Activated naive CD8-positive, alpha-beta T cell treated with anti-CD3 and anti-CD28 coated beads, Interleukin-2, amount 10 ng/mL, durations not matched to agents 7 days and 5 days (primary cell): ENCODE measurements around the gene CLSTN2. TPM values are rescaled to one million over a fixed set of nuclear protein-coding genes. Genes with fewer than 3 reads are reported as not detected.
"Not testable (repeated sequence)": the region's sequence is repeated elsewhere in the genome, so short reads cannot be mapped to it uniquely, and the experiment has no call there.

Source experiments
- ATAC-seq: fragments of 150-1000 bp; cut with Tn5 transposase; one replicate; pipeline ENCODE4 v1.10.0; 2021; ENCODE audit warnings: low read depth, moderate library complexity
- POLR2A ChIA-PET: fragments of 350-600 bp; sonication (Branson Sonifier 250); formaldehyde crosslinking; loops from one replicate; lab custom pipeline; 2021; ENCODE audit warnings: antibody characterized with exemption; lab: Charles Lee
- DNase-seq: peaks from one replicate; pipeline ENCODE4 v3.0.0; 2021
- H3K27ac Mint-ChIP-seq: one replicate; pipeline ENCODE4 v1.8.0; 2022; ENCODE audit warnings: mild to moderate bottlenecking, mixed read lengths
- H3K27me3 Mint-ChIP-seq: one replicate; pipeline ENCODE4 v1.8.0; 2022; ENCODE audit warnings: mild to moderate bottlenecking, moderate library complexity, mixed read lengths
- H3K36me3 Mint-ChIP-seq: one replicate; pipeline ENCODE4 v1.8.0; 2021; ENCODE audit warnings: mild to moderate bottlenecking, mixed read lengths
- H3K4me1 Mint-ChIP-seq: one replicate; pipeline ENCODE4 v1.8.0; 2021; ENCODE audit warnings: mixed read lengths
- H3K4me3 Mint-ChIP-seq: one replicate; pipeline ENCODE4 v1.8.0; 2022; ENCODE audit warnings: mild to moderate bottlenecking, moderate library complexity, mixed read lengths
- H3K9me3 Mint-ChIP-seq: one replicate; pipeline ENCODE4 v1.8.0; 2021; ENCODE audit warnings: mixed read lengths
- total RNA-seq, 2 experiments: library from RNA; stranded (reverse); gene quantifications; one replicate each; pipeline ENCODE4 v1.2.3, GENCODE V29; 2021

Gene CLSTN2
- total RNA-seq, 2 experiments from 2014 or later = not detected

GRCh38 chr3:140403079-140403478, 468.1 kb downstream of the CLSTN2 start:
- ATAC-seq (no peak), DNase-seq (no peak)
- H3K27me3 Mint-ChIP-seq = no peaks in the 10 kb centered on the region
- no peaks in the 10 kb centered on the region for H3K4me1 Mint-ChIP-seq
- H3K9me3 Mint-ChIP-seq = no peaks in the 10 kb centered on the region
- POLR2A ChIA-PET = no interaction called here
- no peaks in the 10 kb centered on the region for H3K36me3 Mint-ChIP-seq
- no peak overlapping the region for H3K27ac Mint-ChIP-seq
- H3K4me3 Mint-ChIP-seq = no peak overlapping the region

GRCh38 chr3:140403608-140404007, 468.6 kb downstream of the CLSTN2 start:
- ATAC-seq (no peak), DNase-seq (no peak)
- Mint-ChIP-seq H3K4me3 (no peak overlapping the region), H3K27me3 (no peaks in the 10 kb centered on the region), H3K4me1 (no peaks in the 10 kb centered on the region), H3K9me3 (no peaks in the 10 kb centered on the region), H3K36me3 (no peaks in the 10 kb centered on the region), H3K27ac (no peak overlapping the region)
- POLR2A ChIA-PET = no interaction called here

- Mint-ChIP-seq H3K4me1 (no peaks in the 10 kb centered on the region), H3K4me3 (no peak overlapping the region), H3K36me3 (no peaks in the 10 kb centered on the region), H3K27ac (no peak overlapping the region), H3K9me3 (peaks cover 1% of the 10 kb centered on the region), H3K27me3 (no peaks in the 10 kb centered on the region)
- ATAC-seq = no peak
- POLR2A ChIA-PET = no interaction called here
- no peak for DNase-seq
Observed at GRCh38 chr3:140406655-140407054, 471.7 kb downstream of the CLSTN2 start.

GRCh38 chr3:140408252-140408651, 473.3 kb downstream of the CLSTN2 start:
- POLR2A ChIA-PET = no interaction called here
- Mint-ChIP-seq H3K27ac (no peak overlapping the region), H3K27me3 (no peaks in the 10 kb centered on the region)

DNA sequence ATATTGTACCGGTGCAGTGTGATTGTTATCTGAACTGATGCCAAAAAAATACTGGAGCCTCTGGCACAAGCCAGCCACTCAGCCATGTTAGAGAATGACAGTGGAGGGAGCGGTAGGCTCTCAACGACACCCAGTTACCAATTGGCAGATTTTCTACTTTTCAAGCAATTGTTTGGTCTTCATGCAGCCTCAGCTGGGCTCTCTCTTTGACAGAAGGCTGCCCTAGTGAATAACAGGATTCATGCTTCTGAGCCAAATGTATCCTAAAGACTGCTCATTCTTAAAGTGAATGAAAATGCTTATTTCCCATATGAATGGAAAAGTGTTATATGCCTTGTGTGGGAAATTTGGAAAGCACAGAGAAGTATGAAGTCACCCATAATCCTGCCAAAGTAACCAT, 481.7 kb downstream of the CLSTN2 start:
- Mint-ChIP-seq H3K4me1 (no peaks in the 10 kb centered on the region), H3K4me3 (no peak overlapping the region), H3K27ac (no peak overlapping the region), H3K9me3 (no peaks in the 10 kb centered on the region), H3K36me3 (no peaks in the 10 kb centered on the region), H3K27me3 (peaks cover 10% of the 10 kb centered on the region)
- POLR2A ChIA-PET = no interaction called here
- no peak for ATAC-seq
- DNase-seq = no peak

More at GRCh38 chr3:140408252-140408651, 473.3 kb downstream of the CLSTN2 start:
- Mint-ChIP-seq H3K36me3 (no peaks in the 10 kb centered on the region), H3K9me3 (peaks cover 1% of the 10 kb centered on the region), H3K4me1 (no peaks in the 10 kb centered on the region), H3K4me3 (no peak overlapping the region)
- no peak for DNase-seq
- no peak for ATAC-seq

DNA sequence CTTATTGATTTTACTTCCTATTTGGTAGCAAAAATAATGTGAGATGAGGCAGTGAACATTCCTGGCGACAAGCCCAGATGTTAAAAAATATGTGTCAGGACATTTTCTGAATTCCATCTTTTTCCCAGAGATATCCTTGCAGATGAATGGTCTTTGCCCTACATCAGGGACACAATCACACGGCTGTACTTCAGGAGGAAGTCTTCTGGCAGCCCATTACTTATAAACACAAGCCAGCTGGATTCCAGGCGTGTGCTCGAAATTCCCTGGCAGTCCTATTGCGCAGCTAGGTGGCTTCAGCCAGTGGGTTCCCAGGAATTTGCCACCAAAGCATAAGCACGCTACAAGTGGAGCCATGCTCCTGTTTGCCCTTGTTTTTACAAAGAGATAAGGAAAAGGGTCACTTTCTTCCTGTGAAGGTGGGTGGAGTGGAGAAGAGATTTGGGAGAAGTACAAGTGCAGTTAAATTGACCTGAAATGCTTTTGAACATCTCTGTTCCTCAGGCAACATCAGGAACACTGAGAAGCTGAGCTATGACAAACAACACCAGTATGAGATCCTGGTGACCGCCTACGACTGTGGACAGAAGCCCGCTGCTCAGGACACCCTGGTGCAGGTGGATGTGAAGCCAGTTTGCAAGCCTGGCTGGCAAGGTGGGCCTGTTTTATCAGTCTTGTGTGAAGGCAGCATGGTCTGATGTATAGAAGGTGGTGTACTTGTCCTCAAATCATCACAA, 485.8 kb downstream of the CLSTN2 start:
- no peak for ATAC-seq

GRCh38 chr3:140421884-140422283, 486.9 kb downstream of the CLSTN2 start:
- POLR2A ChIA-PET = no interaction called here
- peaks cover 3% of the 10 kb centered on the region for H3K27me3 Mint-ChIP-seq
- no peaks in the 10 kb centered on the region for H3K9me3 Mint-ChIP-seq
- DNase-seq = no peak
- no peak overlapping the region for H3K4me3 Mint-ChIP-seq
- no peak overlapping the region for H3K27ac Mint-ChIP-seq
- no peak for ATAC-seq
- H3K4me1 Mint-ChIP-seq = peaks cover 2% of the 10 kb centered on the region
- H3K36me3 Mint-ChIP-seq = no peaks in the 10 kb centered on the region

More for the DNA sequence above, 485.8 kb downstream of the CLSTN2 start:
- no peak for DNase-seq
- POLR2A ChIA-PET = no interaction called here
- Mint-ChIP-seq H3K27ac (no peak overlapping the region), H3K4me3 (no peak overlapping the region), H3K9me3 (no peaks in the 10 kb centered on the region), H3K27me3 (peaks cover 4% of the 10 kb centered on the region), H3K4me1 (peaks cover 2% of the 10 kb centered on the region), H3K36me3 (no peaks in the 10 kb centered on the region)

- POLR2A ChIA-PET = no interaction called here
- Mint-ChIP-seq H3K27ac (no peak overlapping the region), H3K36me3 (no peaks in the 10 kb centered on the region), H3K4me3 (no peak overlapping the region), H3K27me3 (peaks cover 7% of the 10 kb centered on the region), H3K9me3 (no peaks in the 10 kb centered on the region), H3K4me1 (peaks cover 2% of the 10 kb centered on the region)
- DNase-seq (no peak), ATAC-seq (no peak)
Observed at GRCh38 chr3:140423146-140423545, 488.2 kb downstream of the CLSTN2 start.

DNA sequence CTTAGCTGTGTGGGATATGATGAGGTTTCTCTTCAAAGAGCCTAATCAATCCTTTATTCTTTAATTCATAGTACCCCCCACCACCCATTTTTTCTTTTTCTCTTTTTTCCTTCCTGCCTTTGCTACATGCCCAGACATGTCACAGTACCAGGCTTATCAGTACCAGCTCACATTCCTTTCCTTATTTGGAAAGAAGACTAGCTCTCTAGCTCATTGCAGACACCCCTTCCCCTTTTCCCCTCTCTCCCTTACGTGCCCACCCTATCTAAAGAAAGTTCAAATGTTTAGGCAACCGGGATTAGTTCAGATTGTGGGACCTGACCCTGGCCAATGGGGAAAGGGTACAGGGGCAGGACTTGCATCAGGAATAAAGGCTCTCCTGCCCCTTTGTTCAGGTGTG, 488.6 kb downstream of the CLSTN2 start:
- DNase-seq, H3K4me3 Mint-ChIP-seq, ATAC-seq, POLR2A ChIA-PET, H3K9me3 Mint-ChIP-seq, H3K27me3 Mint-ChIP-seq, H3K36me3 Mint-ChIP-seq, H3K27ac Mint-ChIP-seq, H3K4me1 Mint-ChIP-seq: not testable (repeated sequence)

- Mint-ChIP-seq H3K27ac (no peak overlapping the region), H3K9me3 (no peaks in the 10 kb centered on the region), H3K36me3 (no peaks in the 10 kb centered on the region), H3K4me1 (peaks cover 2% of the 10 kb centered on the region), H3K27me3 (peaks cover 10% of the 10 kb centered on the region), H3K4me3 (no peak overlapping the region)
- ATAC-seq (no peak), DNase-seq (no peak)
- POLR2A ChIA-PET = no interaction called here
Observed at GRCh38 chr3:140424211-140424610, 489.2 kb downstream of the CLSTN2 start.

GRCh38 chr3:140424726-140425125, 489.7 kb downstream of the CLSTN2 start:
- no peaks in the 10 kb centered on the region for H3K9me3 Mint-ChIP-seq
- POLR2A ChIA-PET = no interaction called here
- no peak overlapping the region for H3K4me3 Mint-ChIP-seq
- DNase-seq (no peak), ATAC-seq (no peak)
- H3K4me1 Mint-ChIP-seq = peaks cover 2% of the 10 kb centered on the region
- H3K36me3 Mint-ChIP-seq = no peaks in the 10 kb centered on the region
- H3K27ac Mint-ChIP-seq = no peak overlapping the region
- H3K27me3 Mint-ChIP-seq = peaks cover 10% of the 10 kb centered on the region

DNA sequence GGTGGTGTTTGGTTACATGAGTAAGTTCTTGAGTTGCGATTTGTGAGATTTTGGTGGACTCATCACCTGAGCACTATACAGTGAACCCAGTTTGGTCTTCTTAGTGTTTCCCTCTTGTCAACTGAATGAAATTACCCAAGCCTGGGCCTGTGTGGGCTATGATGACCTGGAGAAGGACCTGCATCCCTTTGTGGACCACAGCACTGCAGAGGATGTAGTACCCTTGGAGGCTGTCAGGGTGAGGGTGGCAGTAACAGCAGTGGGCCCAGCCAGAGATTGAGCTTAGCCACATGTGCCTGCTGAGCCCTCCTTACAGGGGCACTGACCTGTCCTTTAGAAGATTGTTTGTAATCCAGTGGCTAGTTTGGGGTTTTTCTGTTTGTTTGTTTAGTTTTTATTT, 492.8 kb downstream of the CLSTN2 start:
- H3K27me3 Mint-ChIP-seq = peaks cover 7% of the 10 kb centered on the region
- H3K4me1 Mint-ChIP-seq = peaks cover 2% of the 10 kb centered on the region
- no peaks in the 10 kb centered on the region for H3K36me3 Mint-ChIP-seq
- ATAC-seq = no peak
- POLR2A ChIA-PET = no interaction called here
- H3K4me3 Mint-ChIP-seq = no peak overlapping the region
- no peaks in the 10 kb centered on the region for H3K9me3 Mint-ChIP-seq
- no peak overlapping the region for H3K27ac Mint-ChIP-seq
- DNase-seq = no peak

- H3K27ac Mint-ChIP-seq = no peak overlapping the region
- H3K27me3 Mint-ChIP-seq = peaks cover 7% of the 10 kb centered on the region
- H3K9me3 Mint-ChIP-seq = no peaks in the 10 kb centered on the region
- POLR2A ChIA-PET = no interaction called here
- H3K4me3 Mint-ChIP-seq = no peak overlapping the region
- H3K36me3 Mint-ChIP-seq = no peaks in the 10 kb centered on the region
- no peak for ATAC-seq
- H3K4me1 Mint-ChIP-seq = peaks cover 2% of the 10 kb centered on the region
- no peak for DNase-seq
Observed at GRCh38 chr3:140428380-140428779, 493.4 kb downstream of the CLSTN2 start.

- Mint-ChIP-seq H3K27ac (no peak overlapping the region), H3K4me1 (no peaks in the 10 kb centered on the region), H3K27me3 (peaks cover 7% of the 10 kb centered on the region), H3K36me3 (no peaks in the 10 kb centered on the region), H3K4me3 (no peak overlapping the region), H3K9me3 (no peaks in the 10 kb centered on the region)
- DNase-seq (no peak), ATAC-seq (no peak)
- POLR2A ChIA-PET = no interaction called here
Observed at GRCh38 chr3:140429791-140430190, 494.8 kb downstream of the CLSTN2 start.
